H1 (cell line): ENCODE data around the gene TMEM179B. TPM values are rescaled to one million over a fixed set of nuclear protein-coding genes. Genes with fewer than 3 reads are reported as not detected.

Experiments
- BCL11A ChIP-seq, 2 experiments: IDR thresholded peaks; one replicate each; pipeline ENCODE4 v1.6.1; 2011; ENCODE audit warnings: low read depth in 2 of 2, low read length in 2 of 2, mild to moderate bottlenecking in 2 of 2
- CBX8 ChIP-seq: fragments of 300-800, 300-1000 bp; sonication (generic); IDR thresholded peaks from 2 replicates; pipeline ENCODE4 v1.7.1; 2016; ENCODE audit warnings: low read depth, low read length, borderline replicate concordance
- CREB1 ChIP-seq: IDR thresholded peaks from 2 replicates; pipeline ENCODE4 v1.6.1; 2012; ENCODE audit warnings: inconsistent platforms
- CTBP2 ChIP-seq: IDR thresholded peaks from 2 replicates; pipeline ENCODE4 v1.7.0; 2011; ENCODE audit warnings: borderline replicate concordance, mild to moderate bottlenecking, moderate library complexity, mixed read lengths, low read length; ENCODE audit not compliant: insufficient read depth, insufficient read length
- E2F6 ChIP-seq: IDR thresholded peaks from 2 replicates; pipeline ENCODE4 v1.6.1; 2012; ENCODE audit warnings: inconsistent platforms
- EGR1 ChIP-seq: IDR thresholded peaks from 2 replicates; pipeline ENCODE4 v1.6.1; 2011; ENCODE audit warnings: low read depth, low read length, borderline replicate concordance
- EP300 ChIP-seq, 2 experiments: IDR thresholded peaks; 1 replicate in 1 of 2; 2 replicates in 1 of 2; pipeline ENCODE4 v1.6.1; 2011 to 2012; ENCODE audit warnings: low read depth in 2 of 2, low read length in 2 of 2, mild to moderate bottlenecking in 2 of 2, borderline replicate concordance in 1 of 2, inconsistent platforms in 1 of 2, moderate library complexity in 1 of 2
- KDM4A ChIP-seq: IDR thresholded peaks from one replicate; pipeline ENCODE4 v1.7.1; 2012; ENCODE audit warnings: low read depth, mild to moderate bottlenecking, moderate library complexity, low read length, inconsistent platforms; ENCODE audit not compliant: severe bottlenecking
- KDM5A ChIP-seq: fragments of 200-600 bp; IDR thresholded peaks from 2 replicates; pipeline ENCODE4 v1.7.1; 2012; ENCODE audit warnings: mild to moderate bottlenecking, low read length, inconsistent platforms, mixed read lengths
- NANOG ChIP-seq: IDR thresholded peaks from 2 replicates; pipeline ENCODE4 v1.6.1; 2011; ENCODE audit warnings: low read length, low read depth, mild to moderate bottlenecking, inconsistent platforms; ENCODE audit not compliant: insufficient read depth, poor library complexity, severe bottlenecking
- POLR2A ChIP-seq, 2 experiments: IDR thresholded peaks; 1 replicate in 1 of 2; 2 replicates in 1 of 2; pipeline ENCODE4 v1.6.1; 2011; ENCODE audit warnings: low read depth in 2 of 2, low read length in 2 of 2, mild to moderate bottlenecking in 2 of 2; ENCODE audit errors: control extremely low read depth in 1 of 2
- RAD21 ChIP-seq, 2 experiments: IDR thresholded peaks in 1 of 2; conservative IDR thresholded peaks in 1 of 2; 2 replicates each; pipeline ENCODE4 v1.6.1; 2011; ENCODE audit warnings: low read depth in 2 of 2, low read length in 2 of 2, improper control_type of control experiment in 1 of 2, inconsistent platforms in 1 of 2, mild to moderate bottlenecking in 1 of 2, moderate library complexity in 1 of 2
- RBBP5 ChIP-seq: IDR thresholded peaks from 2 replicates; pipeline ENCODE4 v1.7.1; 2012; ENCODE audit warnings: low read depth, mild to moderate bottlenecking, inconsistent platforms, low read length, moderate library complexity, borderline replicate concordance
- RFX5 ChIP-seq: IDR thresholded peaks from 2 replicates; pipeline ENCODE4 v1.6.1; 2011; ENCODE audit warnings: low read depth, low read length, improper control_type of control experiment, borderline replicate concordance
- SIN3A ChIP-seq, 2 experiments: IDR thresholded peaks in 1 of 2; conservative IDR thresholded peaks in 1 of 2; 2 replicates each; pipeline ENCODE4 v1.6.1; 2011 to 2012; ENCODE audit warnings: low read length in 2 of 2, improper control_type of control experiment in 1 of 2, low read depth in 1 of 2, mild to moderate bottlenecking in 1 of 2
- SP1 ChIP-seq: IDR thresholded peaks from 2 replicates; pipeline ENCODE4 v1.6.1; 2011; ENCODE audit warnings: low read depth, low read length
- SRF ChIP-seq: IDR thresholded peaks from 2 replicates; pipeline ENCODE4 v1.6.1; 2011; ENCODE audit warnings: mild to moderate bottlenecking, low read depth, low read length, moderate library complexity
- TAF1 ChIP-seq: IDR thresholded peaks from 2 replicates; pipeline ENCODE4 v1.6.1; 2011; ENCODE audit warnings: mild to moderate bottlenecking, low read depth, low read length
- TAF7 ChIP-seq: optimal IDR thresholded peaks from 2 replicates; pipeline ENCODE3; 2011; ENCODE audit warnings: low read depth, mild to moderate bottlenecking, inconsistent platforms, low read length, moderate library complexity, borderline replicate concordance
- TBP ChIP-seq: IDR thresholded peaks from 2 replicates; pipeline ENCODE4 v1.6.1; 2011; ENCODE audit warnings: low read depth, low read length, improper control_type of control experiment
- TCF12 ChIP-seq: IDR thresholded peaks from 2 replicates; pipeline ENCODE4 v1.6.1; 2011; ENCODE audit warnings: low read depth, mild to moderate bottlenecking, low read length
- polyA plus RNA-seq, 7 experiments: library from polyadenylated mRNA; depleted of rRNA in 3 of 7; stranded (reverse) in 5 of 7; unstranded in 2 of 7; fragments of >200 nt in 5 of 7; fragments of 200-250 nt in 2 of 7; gene quantifications; 1 replicate in 5 of 7; 2 replicates in 1 of 7; 4 replicates in 1 of 7; pipeline versions ENCODE4 v1.2.1 to v1.2.3, GENCODE V29; 2011 to 2013; ENCODE audit warnings: missing spikeins in 2 of 7, mixed read lengths in 2 of 7
- total RNA-seq: library from RNA; stranded (reverse); fragmentation: NEBNext Ultra II Directional; extraction: Animal tissue kit (Norgen Biotek cat#: 25700); gene quantifications from 2 replicates; pipeline ENCODE4 v1.2.1, GENCODE V29; 2021
- TF ChIP-seq, protein P1 (sequence below): IDR thresholded peaks from 2 replicates; pipeline ENCODE4 v1.6.1; 2011; ENCODE audit warnings: low read depth, mild to moderate bottlenecking, low read length; ENCODE audit not compliant: insufficient read depth

Gene TMEM179B
- total and polyA plus RNA-seq, 2 of the 8 experiments (the other 6 are each of a cell fraction or from before 2014, with no cell fraction given), result 18.6 to 62.2 TPM

GRCh38 chr11:62805076-62805892 lies 18.1 kb downstream of the TMEM179B start, which contains the start of gene NXF1 (continued):
- TF ChIP-seq CTBP2, result no peak
- no peak for TF ChIP-seq KDM5A
- peak; percentile 100 for TF ChIP-seq TAF1
- no peak for TF ChIP-seq CBX8
- peak; percentile 12 to 93; a peak in 3 of 4 replicates for TF ChIP-seq SIN3A (conservative IDR thresholded peaks at IDR 0.05 in 1 of 2, IDR thresholded peaks at IDR 0.05 in 1 of 2; ENCODE audit: low read depth in 1 of 2, low read length in 2 of 2)
- TF ChIP-seq SRF, result peak; percentile 76
- no peak for TF ChIP-seq RFX5
- peak; percentile 99 for TF ChIP-seq TAF7
- peak; percentile 100 for TF ChIP-seq POLR2A (IDR thresholded peaks at IDR 0.05; ENCODE audit: control extremely low read depth in 1 of 2, low read depth in 2 of 2, low read length in 2 of 2)
- TF ChIP-seq TBP, result peak; percentile 99
- TF ChIP-seq, protein P1, sequence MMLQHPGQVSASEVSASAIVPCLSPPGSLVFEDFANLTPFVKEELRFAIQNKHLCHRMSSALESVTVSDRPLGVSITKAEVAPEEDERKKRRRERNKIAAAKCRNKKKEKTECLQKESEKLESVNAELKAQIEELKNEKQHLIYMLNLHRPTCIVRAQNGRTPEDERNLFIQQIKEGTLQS, result peak; percentile 86
- peak in 1 of 2 experiments; percentile 65; a peak in 1 of 3 replicates for TF ChIP-seq EP300 (IDR thresholded peaks at IDR 0.05; ENCODE audit: borderline replicate concordance in 1 of 2, low read depth in 2 of 2, low read length in 2 of 2)
- peak; percentile 65; the same call in 1 of the 2 replicates for TF ChIP-seq EGR1
- TF ChIP-seq KDM4A, result peak; percentile 99
- TF ChIP-seq NANOG, result peak; percentile 65
- peak; percentile 86 for TF ChIP-seq SP1
- TF ChIP-seq E2F6, result peak; percentile 31; the same call in 1 of the 2 replicates
- no peak for TF ChIP-seq BCL11A (IDR thresholded peaks at IDR 0.05; ENCODE audit: low read depth in 2 of 2, low read length in 2 of 2)
- TF ChIP-seq RAD21 (IDR thresholded peaks at IDR 0.05 in 1 of 2, conservative IDR thresholded peaks at IDR 0.05 in 1 of 2; ENCODE audit: low read depth in 2 of 2, low read length in 2 of 2), result 0 out of 4 replicates have a peak, but pooled peaks of 1 of the 2 experiments have one; percentile 4
- TF ChIP-seq RBBP5, result 0 out of 2 replicates have a peak, but pooled peaks have one; percentile 55
- TF ChIP-seq CREB1, result peak; percentile 99
- no peak for TF ChIP-seq TCF12
